Endothelial cell (in vitro differentiated cells): ENCODE measurements around the gene STARD8. TPM values are rescaled to one million over a fixed set of nuclear protein-coding genes. Genes with fewer than 3 reads are reported as not detected.
"Not testable (repeated sequence)": the region's sequence is repeated elsewhere in the genome, so short reads cannot be mapped to it uniquely, and the experiment has no call there.

Experiments used
- DNase-seq: peaks from one replicate; pipeline ENCODE4 v3.0.0; 2021; ENCODE audit warnings: low spot score
- H3K27ac Mint-ChIP-seq: one replicate; pipeline ENCODE4 v1.8.0; 2021; ENCODE audit warnings: mixed read lengths, inconsistent platforms; ENCODE audit not compliant: unreplicated experiment
- H3K27me3 Mint-ChIP-seq: one replicate; pipeline ENCODE4 v1.8.0; 2021; ENCODE audit warnings: mild to moderate bottlenecking, moderate library complexity, mixed read lengths, inconsistent platforms; ENCODE audit not compliant: unreplicated experiment
- H3K36me3 Mint-ChIP-seq: one replicate; pipeline ENCODE4 v1.8.0; 2021; ENCODE audit warnings: mild to moderate bottlenecking, low read depth, mixed read lengths, inconsistent platforms; ENCODE audit not compliant: unreplicated experiment
- H3K4me1 Mint-ChIP-seq: one replicate; pipeline ENCODE4 v1.8.0; 2021; ENCODE audit warnings: mild to moderate bottlenecking, mixed read lengths, inconsistent platforms; ENCODE audit not compliant: unreplicated experiment
- H3K4me3 Mint-ChIP-seq: one replicate; pipeline ENCODE4 v1.8.0; 2021; ENCODE audit warnings: mild to moderate bottlenecking, mixed read lengths, inconsistent platforms; ENCODE audit not compliant: unreplicated experiment
- H3K9me3 Mint-ChIP-seq: one replicate; pipeline ENCODE4 v1.8.0; 2021; ENCODE audit warnings: mixed read lengths, inconsistent platforms; ENCODE audit not compliant: unreplicated experiment
- CTCF ChIP-seq: fragments of 200-600 bp; sonication (generic); IDR thresholded peaks from one replicate; pipeline ENCODE4 v1.5.0; 2021; ENCODE audit warnings: antibody characterized with exemption; ENCODE audit not compliant: unreplicated experiment
- total RNA-seq: library from RNA; stranded (reverse); fragmentation: NEBNext Ultra II Directional; extraction: Animal tissue kit (Norgen Biotek cat#: 25700); gene quantifications from one replicate; pipeline ENCODE4 v1.2.1, GENCODE V29; 2021; ENCODE audit not compliant: unreplicated experiment

STARD8 gene
- total RNA-seq, 1 donor from 2014 or later = 82.7 TPM

GRCh38 chrX:68651110-68651509 lies 3.6 kb downstream of the STARD8 start:
- Mint-ChIP-seq H3K4me3 (no peak overlapping the region), H3K4me1 (peaks cover 11% of the 10 kb centered on the region), H3K36me3 (no peaks in the 10 kb centered on the region), H3K27me3 (peaks cover 5% of the 10 kb centered on the region), H3K9me3 (no peaks in the 10 kb centered on the region), H3K27ac (no peak overlapping the region)
- no peak for TF ChIP-seq CTCF
- DNase-seq = no peak

GRCh38 chrX:68652326-68653170 lies 5.1 kb downstream of the STARD8 start:
- peaks cover 12% of the 10 kb centered on the region for H3K4me1 Mint-ChIP-seq
- TF ChIP-seq CTCF = no peak
- H3K27me3 Mint-ChIP-seq = peaks cover 5% of the 10 kb centered on the region
- H3K27ac Mint-ChIP-seq = no peak overlapping the region
- no peaks in the 10 kb centered on the region for H3K9me3 Mint-ChIP-seq
- H3K36me3 Mint-ChIP-seq = no peaks in the 10 kb centered on the region
- DNase-seq = no peak
- H3K4me3 Mint-ChIP-seq = no peak overlapping the region

- Mint-ChIP-seq H3K36me3 (no peaks in the 10 kb centered on the region), H3K4me1 (peaks cover 13% of the 10 kb centered on the region), H3K27me3 (peaks cover 5% of the 10 kb centered on the region), H3K4me3 (no peak overlapping the region), H3K27ac (no peak overlapping the region), H3K9me3 (no peaks in the 10 kb centered on the region)
- no peak for DNase-seq
- no peak for TF ChIP-seq CTCF
Measured at GRCh38 chrX:68654693-68655092, 7.2 kb downstream of the STARD8 start.

GRCh38 chrX:68656473-68656872 lies 9.0 kb downstream of the STARD8 start:
- H3K9me3 Mint-ChIP-seq, H3K4me3 Mint-ChIP-seq, DNase-seq, H3K27me3 Mint-ChIP-seq, H3K27ac Mint-ChIP-seq, H3K36me3 Mint-ChIP-seq: not testable (repeated sequence)
- H3K4me1 Mint-ChIP-seq = peaks cover 15% of the 10 kb centered on the region

- Mint-ChIP-seq H3K27me3 (peaks cover 4% of the 10 kb centered on the region), H3K27ac (no peak overlapping the region), H3K9me3 (no peaks in the 10 kb centered on the region), H3K4me3 (no peak overlapping the region), H3K4me1 (peaks cover 15% of the 10 kb centered on the region), H3K36me3 (no peaks in the 10 kb centered on the region)
- no peak for TF ChIP-seq CTCF
- DNase-seq = no peak
Measured at GRCh38 chrX:68658530-68658929, 11.1 kb downstream of the STARD8 start.
